Lung (tissue), 12 donors: ENCODE results near the gene POMGNT2. TPM values are rescaled to one million over a fixed set of nuclear protein-coding genes. Genes with fewer than 3 reads are reported as not detected.

Experiments
- ATAC-seq: fragments of 200-7000 bp; cut with Tn5 transposase; one replicate; pipeline ENCODE4 v1.9.1; 2020; ENCODE audit warnings: moderate number of reproducible peaks; ENCODE audit not compliant: insufficient read depth, low FRiP score
- DNase-seq, 3 donors: peaks; one replicate each; pipeline ENCODE4 v3.0.0-alpha.2; 2013 to 2017
- H3K27ac ChIP-seq, 2 donors: one replicate each; pipeline ENCODE4 v1.5.1; 2013; ENCODE audit warnings: mild to moderate bottlenecking in 2 of 2, moderate library complexity in 2 of 2, control low read depth in 1 of 2, inconsistent platforms in 1 of 2, low read depth in 1 of 2, low read length in 1 of 2
- H3K27me3 ChIP-seq, 3 donors: one replicate each; pipeline ENCODE4 v1.5.1; 2013; ENCODE audit warnings: low read length in 2 of 3; ENCODE audit not compliant: control insufficient read depth in 3 of 3, insufficient read depth in 3 of 3
- H3K36me3 ChIP-seq, 4 donors: one replicate each; pipeline ENCODE4 v1.5.1; 2013; ENCODE audit warnings: low read length in 4 of 4, mild to moderate bottlenecking in 1 of 4, moderate library complexity in 1 of 4; ENCODE audit not compliant: control insufficient read depth in 4 of 4, insufficient read depth in 4 of 4
- H3K4me1 ChIP-seq, 5 donors: one replicate each; pipeline ENCODE4 v1.5.1; 2013; ENCODE audit warnings: low read length in 5 of 5, mild to moderate bottlenecking in 2 of 5, moderate library complexity in 1 of 5; ENCODE audit not compliant: control insufficient read depth in 5 of 5, insufficient read depth in 5 of 5
- H3K4me3 ChIP-seq: one replicate; pipeline ENCODE4 v1.5.1; 2013; ENCODE audit warnings: mild to moderate bottlenecking, control low read depth, moderate library complexity
- H3K9ac ChIP-seq, 2 donors: one replicate each; pipeline ENCODE4 v1.5.1; 2013; ENCODE audit warnings: low read length in 2 of 2, control low read depth in 1 of 2; ENCODE audit not compliant: insufficient read depth in 1 of 2
- H3K9me3 ChIP-seq, 4 donors: one replicate each; pipeline ENCODE4 v1.5.1; 2013; ENCODE audit warnings: low read length in 3 of 4, mild to moderate bottlenecking in 1 of 4, moderate library complexity in 1 of 4; ENCODE audit not compliant: control insufficient read depth in 4 of 4, insufficient read depth in 3 of 4
- CTCF ChIP-seq: IDR thresholded peaks from 2 replicates; pipeline ENCODE4 v1.5.1; 2012; ENCODE audit warnings: mild to moderate bottlenecking; ENCODE audit errors: control extremely low read depth, extremely low read depth
- WGBS, 2 donors: extraction: QIAGEN DNeasy Blood & Tissue Kit; methylation state at CpG; one replicate each; pipeline ENCODE4 v1.1.7; 2013; 5-methylcytosine and 5-hydroxymethylcytosine counted together
- polyA plus RNA-seq, 2 donors: library from polyadenylated mRNA; stranded (reverse); fragments of 200-250 nt; gene quantifications; one replicate each; pipeline ENCODE4 v1.2.1, GENCODE V29; 2013
- total RNA-seq, 2 donors: library from RNA; depleted of rRNA in 1 of 2; stranded (reverse); fragments of >200 nt in 1 of 2; gene quantifications; one replicate each; pipeline ENCODE4 v1.2.1, GENCODE V29; 2014 to 2021
- donor health status: control.
- donor health status: control.
- donor health status: Bipolar disorder and iron deficiency.
- donor health status: healthy.
- donor health status: DM: yes; HTN: yes; CAD: no.

Gene POMGNT2
- total and polyA plus RNA-seq, 4 donors = 5.8 to 15.7 (median 13.1) TPM

- Histone ChIP-seq H3K27me3 (no peaks in the 10 kb centered on the region), H3K9ac (no peak overlapping the region), H3K9me3 (no peaks in the 10 kb centered on the region), H3K27ac (no peak overlapping the region), H3K36me3 (no peaks in the 10 kb centered on the region), H3K4me3 (no peak overlapping the region), H3K4me1 (peaks cover 0 to 9% (median 0%) of the 10 kb centered on the region in 5 donors)
- no peak for ATAC-seq
- WGBS, 2 donors = 88 to 90% methylated on average over 5 of the region's 5 CpGs
- DNase-seq = no peak
- no peak for TF ChIP-seq CTCF
These were observed 32.1 kb downstream of the POMGNT2 start for GRCh38 chr3:43073836-43074220.

GRCh38 chr3:43073116-43073835 is 32.6 kb downstream of the POMGNT2 start:
- Histone ChIP-seq H3K4me1 (peaks cover 0 to 9% (median 0%) of the 10 kb centered on the region in 5 donors), H3K9ac (no peak overlapping the region), H3K9me3 (no peaks in the 10 kb centered on the region), H3K27me3 (no peaks in the 10 kb centered on the region), H3K4me3 (no peak overlapping the region), H3K27ac (no peak overlapping the region), H3K36me3 (no peaks in the 10 kb centered on the region)
- no peak for TF ChIP-seq CTCF
- DNase-seq = no peak
- 92 to 93% methylated on average over 7 of the region's 7 CpGs for WGBS, 2 donors
- no peak for ATAC-seq

- ATAC-seq (no peak), DNase-seq (no peak)
- Histone ChIP-seq H3K27me3 (no peaks in the 10 kb centered on the region), H3K4me1 (peaks cover 0 to 9% (median 0%) of the 10 kb centered on the region in 5 donors), H3K36me3 (no peaks in the 10 kb centered on the region), H3K9me3 (no peaks in the 10 kb centered on the region), H3K9ac (no peak overlapping the region), H3K4me3 (no peak overlapping the region), H3K27ac (no peak overlapping the region)
- no peak for TF ChIP-seq CTCF
- WGBS, 2 donors = 87 to 93% methylated on average over 4 of the region's 4 CpGs
These were observed 33.5 kb downstream of the POMGNT2 start for GRCh38 chr3:43072361-43072760.
